Keratinocyte (primary cell): ENCODE results near the gene AKAP6. TPM values are rescaled to one million over a fixed set of nuclear protein-coding genes. Genes with fewer than 3 reads are reported as not detected.

Source experiments
- DNase-seq: peaks from one replicate; pipeline ENCODE4 v3.0.0-alpha.2; 2011; ENCODE audit warnings: low read depth, missing footprints, low spot score
- FAIRE-seq: peaks from 2 replicates; lab custom pipeline; 2011; peaks lifted over from hg19 to GRCh38; lab: Jason Lieb, UNC
- H2AFZ ChIP-seq: 2 replicates; pipeline ENCODE4 v1.6.0; 2012; ENCODE audit warnings: low read length, control low read depth, inconsistent platforms; ENCODE audit not compliant: control insufficient read depth
- H3K27ac ChIP-seq: 2 replicates; pipeline ENCODE4 v1.5.1; 2011; ENCODE audit warnings: low read length; ENCODE audit not compliant: control insufficient read depth, insufficient read depth
- H3K27me3 ChIP-seq: 3 replicates; pipeline ENCODE4 v1.6.0; 2011; ENCODE audit warnings: low read length; ENCODE audit not compliant: control insufficient read depth, insufficient read depth; ENCODE audit errors: extremely low read depth
- H3K36me3 ChIP-seq, 2 experiments: 2 replicates in 1 of 2; 3 replicates in 1 of 2; pipeline ENCODE4 v1.5.1; 2011; ENCODE audit warnings: low read length in 2 of 2, mild to moderate bottlenecking in 1 of 2; ENCODE audit not compliant: control insufficient read depth in 2 of 2, insufficient read depth in 2 of 2; ENCODE audit errors: extremely low read depth in 1 of 2
- H3K4me1 ChIP-seq: 3 replicates; pipeline ENCODE4 v1.5.1; 2011; ENCODE audit warnings: low read length; ENCODE audit not compliant: control insufficient read depth, insufficient read depth; ENCODE audit errors: extremely low read depth
- H3K4me2 ChIP-seq: 3 replicates; pipeline ENCODE4 v1.6.0; 2011; ENCODE audit warnings: low read depth, low read length; ENCODE audit not compliant: control insufficient read depth, insufficient read depth; ENCODE audit errors: extremely low read depth
- H3K4me3 ChIP-seq, 3 experiments: fragments of 200-600 bp in 1 of 3; sonication (generic) in 1 of 3; 2 replicates in 2 of 3; 3 replicates in 1 of 3; pipeline ENCODE4 v1.5.1; 2011 to 2016; ENCODE audit warnings: low read length in 3 of 3, mild to moderate bottlenecking in 3 of 3, control low read depth in 2 of 3, inconsistent platforms in 1 of 3, low read depth in 1 of 3, mixed read lengths in 1 of 3, mixed run types in 1 of 3, moderate library complexity in 1 of 3; ENCODE audit not compliant: control insufficient read depth in 2 of 3, insufficient read depth in 2 of 3; ENCODE audit errors: extremely low read depth in 1 of 3
- H3K79me2 ChIP-seq: 2 replicates; pipeline ENCODE4 v1.6.0; 2012; ENCODE audit warnings: low read length; ENCODE audit not compliant: control insufficient read depth, insufficient read depth
- H3K9ac ChIP-seq: 3 replicates; pipeline ENCODE4 v1.6.0; 2011; ENCODE audit warnings: low read length; ENCODE audit not compliant: control insufficient read depth, insufficient read depth; ENCODE audit errors: extremely low read depth
- H3K9me1 ChIP-seq: 3 replicates; pipeline ENCODE4 v1.6.0; 2011; ENCODE audit warnings: low read length; ENCODE audit not compliant: control insufficient read depth, insufficient read depth; ENCODE audit errors: extremely low read depth
- H3K9me3 ChIP-seq: 2 replicates; pipeline ENCODE4 v1.5.1; 2012; ENCODE audit warnings: low read depth, low read length; ENCODE audit not compliant: control insufficient read depth
- H4K20me1 ChIP-seq: 3 replicates; pipeline ENCODE4 v1.6.0; 2011; ENCODE audit warnings: low read length; ENCODE audit not compliant: control insufficient read depth, insufficient read depth; ENCODE audit errors: extremely low read depth
- EZH2 ChIP-seq: IDR thresholded peaks from one replicate; pipeline ENCODE4 v1.6.1; 2012; ENCODE audit warnings: inconsistent platforms, mild to moderate bottlenecking, low read length, moderate library complexity
- dilution Hi-C: fragments of 300-500 bp; cut with MboI; formaldehyde crosslinking; loops from one replicate; pipeline ENCODE4 v1.7.0; 2020; ENCODE audit warnings: low sequenced_read_pairs; ENCODE audit not compliant: extremely low pct_ligation_motif_present
- polyA plus RNA-seq, 5 experiments: library from polyadenylated mRNA; depleted of rRNA in 3 of 5; stranded (reverse) in 3 of 5; stranded (forward) in 1 of 5; unstranded in 1 of 5; fragments of >200 nt; gene quantifications; 1 replicate in 1 of 5; 2 replicates in 3 of 5; 3 replicates in 1 of 5; pipeline versions ENCODE4 v1.2.1 to v1.2.3, GENCODE V29; 2011 to 2012; ENCODE audit warnings: missing spikeins in 2 of 5, low read depth in 1 of 5, low replicate concordance in 1 of 5
- TF ChIP-seq, protein P1 (sequence below), 3 experiments: IDR thresholded peaks in 1 of 3; conservative IDR thresholded peaks in 1 of 3; optimal IDR thresholded peaks in 1 of 3; 2 replicates in 2 of 3; 3 replicates in 1 of 3; pipeline versions ENCODE3 to v1.5.1; 2011; ENCODE audit warnings: low read length in 3 of 3, mild to moderate bottlenecking in 3 of 3, moderate library complexity in 2 of 3, control low read depth in 1 of 3, inconsistent platforms in 1 of 3; ENCODE audit not compliant: insufficient read depth in 2 of 3; ENCODE audit errors: extremely low read depth in 1 of 3

AKAP6 gene
- polyA plus RNA-seq, 1 donor (not counting 4 experiments of a cell fraction or from before 2014, with no cell fraction given) = 2.0 TPM

GRCh38 chr14:32473464-32473855 lies 144.4 kb downstream of the AKAP6 start:
- dilution Hi-C loops = no loop called here
- no peak overlapping the region for H2AFZ ChIP-seq
- no peaks in the 10 kb centered on the region for H3K79me2 ChIP-seq
- H3K27ac ChIP-seq = peak overlapping the region; percentile 95
- H3K9ac ChIP-seq = peak overlapping the region; percentile 83
- no peaks in the 10 kb centered on the region for H3K9me1 ChIP-seq
- DNase-seq (peak; percentile 98), FAIRE-seq (peak; percentile 98)
- H3K4me2 ChIP-seq = peak overlapping the region; percentile 70
- TF ChIP-seq, protein P1, sequence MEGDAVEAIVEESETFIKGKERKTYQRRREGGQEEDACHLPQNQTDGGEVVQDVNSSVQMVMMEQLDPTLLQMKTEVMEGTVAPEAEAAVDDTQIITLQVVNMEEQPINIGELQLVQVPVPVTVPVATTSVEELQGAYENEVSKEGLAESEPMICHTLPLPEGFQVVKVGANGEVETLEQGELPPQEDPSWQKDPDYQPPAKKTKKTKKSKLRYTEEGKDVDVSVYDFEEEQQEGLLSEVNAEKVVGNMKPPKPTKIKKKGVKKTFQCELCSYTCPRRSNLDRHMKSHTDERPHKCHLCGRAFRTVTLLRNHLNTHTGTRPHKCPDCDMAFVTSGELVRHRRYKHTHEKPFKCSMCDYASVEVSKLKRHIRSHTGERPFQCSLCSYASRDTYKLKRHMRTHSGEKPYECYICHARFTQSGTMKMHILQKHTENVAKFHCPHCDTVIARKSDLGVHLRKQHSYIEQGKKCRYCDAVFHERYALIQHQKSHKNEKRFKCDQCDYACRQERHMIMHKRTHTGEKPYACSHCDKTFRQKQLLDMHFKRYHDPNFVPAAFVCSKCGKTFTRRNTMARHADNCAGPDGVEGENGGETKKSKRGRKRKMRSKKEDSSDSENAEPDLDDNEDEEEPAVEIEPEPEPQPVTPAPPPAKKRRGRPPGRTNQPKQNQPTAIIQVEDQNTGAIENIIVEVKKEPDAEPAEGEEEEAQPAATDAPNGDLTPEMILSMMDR (optimal IDR thresholded peaks at IDR 0.05 in 1 of 3, IDR thresholded peaks at IDR 0.05 in 1 of 3, conservative IDR thresholded peaks at IDR 0.05 in 1 of 3; ENCODE audit: extremely low read depth in 1 of 3, insufficient read depth in 2 of 3, low read length in 3 of 3) = no peak
- TF ChIP-seq EZH2 = no peak
- no peaks in the 10 kb centered on the region for H3K36me3 ChIP-seq
- no peaks in the 10 kb centered on the region for H3K27me3 ChIP-seq
- H3K9me3 ChIP-seq = no peaks in the 10 kb centered on the region
- H3K4me1 ChIP-seq = peaks cover 72% of the 10 kb centered on the region
- H3K4me3 ChIP-seq = peak overlapping the region in 2 of 3 experiments; percentile 40 to 53
- no peaks in the 10 kb centered on the region for H4K20me1 ChIP-seq

- H2AFZ ChIP-seq = no peak overlapping the region
- H4K20me1 ChIP-seq = no peaks in the 10 kb centered on the region
- H3K36me3 ChIP-seq = no peaks in the 10 kb centered on the region
- peak; percentile 9 for FAIRE-seq
- no peaks in the 10 kb centered on the region for H3K79me2 ChIP-seq
- no peak overlapping the region for H3K9ac ChIP-seq
- H3K27ac ChIP-seq = peak overlapping the region; percentile 95
- no peak overlapping the region for H3K4me3 ChIP-seq
- no peaks in the 10 kb centered on the region for H3K9me3 ChIP-seq
- no peak for TF ChIP-seq EZH2
- TF ChIP-seq, protein P1 (optimal IDR thresholded peaks at IDR 0.05 in 1 of 3, IDR thresholded peaks at IDR 0.05 in 1 of 3, conservative IDR thresholded peaks at IDR 0.05 in 1 of 3; ENCODE audit: extremely low read depth in 1 of 3, insufficient read depth in 2 of 3, low read length in 3 of 3) = no peak
- dilution Hi-C loops = no loop called here
- DNase-seq = no peak
- no peaks in the 10 kb centered on the region for H3K27me3 ChIP-seq
- H3K4me2 ChIP-seq = peak overlapping the region; percentile 70
- H3K4me1 ChIP-seq = peaks cover 67% of the 10 kb centered on the region
- H3K9me1 ChIP-seq = no peaks in the 10 kb centered on the region
These were observed 145.5 kb downstream of the AKAP6 start for GRCh38 chr14:32474478-32475195.
